GM23338 (cell line): ENCODE data around the gene SLC66A2. TPM values are rescaled to one million over a fixed set of nuclear protein-coding genes. Genes with fewer than 3 reads are reported as not detected.

Source experiments
- ATAC-seq: fragments of 200-7000 bp; cut with Tn5 transposase; 3 replicates; pipeline ENCODE4 v1.9.1; 2020
- DNase-seq: peaks from one replicate; pipeline ENCODE4 v3.0.0-alpha.2; 2015; ENCODE audit warnings: low spot score
- H2AFZ ChIP-seq: fragments of 200-600 bp; sonication (generic); 2 replicates; pipeline ENCODE4 v1.8.0; 2016; ENCODE audit warnings: antibody characterized with exemption, mild to moderate bottlenecking, moderate library complexity
- H3F3A ChIP-seq: fragments of 200-600 bp; sonication (generic); replicated peaks from 2 replicates; pipeline ENCODE4 v1.8.0; 2017; ENCODE audit warnings: antibody characterized with exemption, mixed run types, low read depth
- H3K27ac ChIP-seq: fragments of 200-600 bp; sonication (generic); 2 replicates; pipeline ENCODE4 v1.6.1; 2016; ENCODE audit warnings: low read depth
- H3K27me3 ChIP-seq: fragments of 200-600 bp; sonication (generic); 2 replicates; pipeline ENCODE4 v1.8.0; 2016; ENCODE audit warnings: mild to moderate bottlenecking, mixed run types, moderate library complexity; ENCODE audit not compliant: insufficient read depth
- H3K36me3 ChIP-seq: fragments of 200-600 bp; sonication (generic); 2 replicates; pipeline ENCODE4 v1.8.0; 2016; ENCODE audit warnings: mild to moderate bottlenecking; ENCODE audit not compliant: insufficient read depth
- H3K4me1 ChIP-seq: fragments of 200-600 bp; sonication (generic); 2 replicates; pipeline ENCODE4 v1.8.0; 2016; ENCODE audit warnings: mild to moderate bottlenecking, moderate library complexity; ENCODE audit not compliant: insufficient read depth
- H3K4me2 ChIP-seq: fragments of 200-600 bp; sonication (generic); 2 replicates; pipeline ENCODE4 v1.7.1; 2017; ENCODE audit warnings: mixed run types
- H3K4me3 ChIP-seq: fragments of 200-600 bp; sonication (generic); 2 replicates; pipeline ENCODE4 v1.6.1; 2016; ENCODE audit warnings: mixed run types
- H3K79me2 ChIP-seq: fragments of 200-600 bp; sonication (generic); replicated peaks from 2 replicates; pipeline ENCODE4 v1.8.0; 2017; ENCODE audit warnings: mild to moderate bottlenecking; ENCODE audit not compliant: insufficient read depth
- H3K9me2 ChIP-seq: fragments of 200-600 bp; sonication (generic); 2 replicates; pipeline ENCODE4 v1.8.0; 2017; ENCODE audit not compliant: insufficient read depth
- H4K20me1 ChIP-seq: fragments of 200-600 bp; sonication (generic); replicated peaks from 2 replicates; pipeline ENCODE4 v1.8.0; 2017; ENCODE audit warnings: mild to moderate bottlenecking; ENCODE audit not compliant: insufficient read depth
- H3K27ac Mint-ChIP-seq: 2 replicates; pipeline ENCODE4 v1.8.0; 2020; ENCODE audit warnings: inconsistent platforms, mild to moderate bottlenecking, moderate library complexity, mixed read lengths
- H3K27me3 Mint-ChIP-seq: 3 replicates; pipeline ENCODE4 v1.8.0; 2022; ENCODE audit warnings: low read depth, mild to moderate bottlenecking, moderate library complexity, mixed read lengths, inconsistent platforms; ENCODE audit not compliant: insufficient read depth, poor library complexity
- H3K36me3 Mint-ChIP-seq: 3 replicates; pipeline ENCODE4 v1.8.0; 2021; ENCODE audit warnings: low read depth, mild to moderate bottlenecking, inconsistent platforms, moderate library complexity, mixed read lengths
- H3K4me1 Mint-ChIP-seq: 3 replicates; pipeline ENCODE4 v1.8.0; 2020; ENCODE audit warnings: mild to moderate bottlenecking, inconsistent platforms, mixed read lengths
- H3K4me3 Mint-ChIP-seq: 3 replicates; pipeline ENCODE4 v1.8.0; 2021; ENCODE audit warnings: moderate library complexity, mild to moderate bottlenecking, inconsistent platforms, mixed read lengths
- H3K9me3 Mint-ChIP-seq: 3 replicates; pipeline ENCODE4 v1.8.0; 2020; ENCODE audit warnings: moderate library complexity, mild to moderate bottlenecking, inconsistent platforms, mixed read lengths
- EZH2phosphoT487 ChIP-seq: fragments of 200-600 bp; sonication (generic); IDR thresholded peaks from one replicate; pipeline ENCODE4 v1.8.1; 2018; ENCODE audit warnings: antibody characterized with exemption; ENCODE audit not compliant: unreplicated experiment
- JUNB ChIP-seq: IDR thresholded peaks from one replicate; pipeline ENCODE4 v1.6.1; 2016; ENCODE audit warnings: antibody characterized with exemption; ENCODE audit not compliant: unreplicated experiment
- NANOG ChIP-seq: IDR thresholded peaks from 2 replicates; pipeline ENCODE4 v1.6.1; 2016; ENCODE audit warnings: antibody characterized with exemption, borderline replicate concordance
- POLR2AphosphoS5 ChIP-seq: IDR thresholded peaks from 2 replicates; pipeline ENCODE4 v1.6.1; 2016; ENCODE audit warnings: antibody characterized with exemption, low read depth
- STAT1 ChIP-seq: IDR thresholded peaks from one replicate; pipeline ENCODE4 v1.6.1; 2016; ENCODE audit warnings: antibody characterized with exemption; ENCODE audit not compliant: unreplicated experiment
- ZNF114 ChIP-seq: fragments of 250-450 bp; sonication (Bioruptor Pico); IDR thresholded peaks from 2 replicates; pipeline ENCODE4 v1.5.0; 2020; ENCODE audit warnings: mild to moderate bottlenecking, moderate library complexity
- polyA plus RNA-seq: library from polyadenylated mRNA; unstranded; fragments of >200 nt; fragmentation: Nextera tagmentation; extraction: Ambion mirVana; gene quantifications from 2 replicates; pipeline ENCODE4 v1.2.1, GENCODE V29; 2016
- total RNA-seq: library from RNA; depleted of rRNA; stranded (reverse); fragments of >200 nt; shearing (Covaris generic); gene quantifications from 2 replicates; pipeline ENCODE4 v1.2.3, GENCODE V29; 2014
- TF ChIP-seq, protein P1 (sequence below), 2 experiments: fragments of 200-600 bp in 1 of 2; sonication (generic) in 1 of 2; conservative IDR thresholded peaks; 2 replicates each; pipeline versions ENCODE4 v1.5.1 to v1.6.1; 2016 to 2017; ENCODE audit warnings: antibody characterized with exemption in 2 of 2, low read depth in 2 of 2, mild to moderate bottlenecking in 2 of 2, moderate library complexity in 1 of 2

The SLC66A2 gene
- total and polyA plus RNA-seq, 2 experiments from 2014 or later = 4.0 to 18.1 TPM

DNA sequence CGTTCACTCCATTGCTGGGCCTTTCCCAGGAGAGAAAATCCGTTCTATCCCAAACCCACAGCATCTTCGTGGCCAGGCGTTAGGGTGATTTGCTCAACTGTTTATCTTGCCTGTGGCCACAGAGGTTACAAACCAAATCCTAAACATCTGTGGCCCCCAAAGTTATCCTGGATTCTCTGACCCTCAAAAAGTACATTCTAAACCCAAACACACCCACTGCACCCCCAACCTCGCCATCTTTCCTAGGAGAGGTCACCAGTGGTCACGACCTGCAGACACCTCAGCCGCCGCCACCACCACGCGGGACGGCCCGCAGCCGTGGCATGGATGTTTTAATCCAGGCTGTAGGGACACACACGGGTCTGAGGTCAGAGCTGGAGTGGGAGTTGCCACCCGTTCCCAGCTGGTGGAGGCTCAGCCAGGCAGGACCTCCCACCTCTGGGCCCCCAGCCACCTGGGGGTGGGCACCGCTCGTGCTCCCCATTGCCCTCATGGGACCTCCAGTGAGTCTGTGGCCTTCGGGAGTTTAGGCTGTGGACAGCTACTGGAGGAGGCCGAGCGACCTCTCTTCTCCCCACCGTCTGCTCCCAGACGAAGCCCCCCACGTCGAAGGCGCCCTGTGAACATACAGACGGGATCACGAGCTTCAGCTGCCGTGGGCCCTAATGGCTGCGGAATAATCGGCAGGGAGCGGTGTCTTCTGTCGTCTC lies 81.7 kb downstream of the SLC66A2 start:
- Mint-ChIP-seq H3K27ac (no peak overlapping the region), H3K36me3 (no peaks in the 10 kb centered on the region), H3K9me3 (no peaks in the 10 kb centered on the region), H3K4me1 (peaks cover 2% of the 10 kb centered on the region), H3K27me3 (peaks cover 10% of the 10 kb centered on the region), H3K4me3 (no peak overlapping the region)
- Histone ChIP-seq H2AFZ (no peak overlapping the region), H4K20me1 (no peaks in the 10 kb centered on the region), H3K4me1 (no peaks in the 10 kb centered on the region), H3K27me3 (no peaks in the 10 kb centered on the region), H3K4me2 (no peak overlapping the region), H3K4me3 (no peak overlapping the region), H3K9me2 (no peaks in the 10 kb centered on the region), H3K79me2 (no peaks in the 10 kb centered on the region), H3K36me3 (no peaks in the 10 kb centered on the region), H3F3A (no peaks in the 10 kb centered on the region), H3K27ac (no peak overlapping the region)
- DNase-seq (no peak), ATAC-seq (no peak)
- no peak for TF ChIP-seq STAT1
- TF ChIP-seq, protein P1, sequence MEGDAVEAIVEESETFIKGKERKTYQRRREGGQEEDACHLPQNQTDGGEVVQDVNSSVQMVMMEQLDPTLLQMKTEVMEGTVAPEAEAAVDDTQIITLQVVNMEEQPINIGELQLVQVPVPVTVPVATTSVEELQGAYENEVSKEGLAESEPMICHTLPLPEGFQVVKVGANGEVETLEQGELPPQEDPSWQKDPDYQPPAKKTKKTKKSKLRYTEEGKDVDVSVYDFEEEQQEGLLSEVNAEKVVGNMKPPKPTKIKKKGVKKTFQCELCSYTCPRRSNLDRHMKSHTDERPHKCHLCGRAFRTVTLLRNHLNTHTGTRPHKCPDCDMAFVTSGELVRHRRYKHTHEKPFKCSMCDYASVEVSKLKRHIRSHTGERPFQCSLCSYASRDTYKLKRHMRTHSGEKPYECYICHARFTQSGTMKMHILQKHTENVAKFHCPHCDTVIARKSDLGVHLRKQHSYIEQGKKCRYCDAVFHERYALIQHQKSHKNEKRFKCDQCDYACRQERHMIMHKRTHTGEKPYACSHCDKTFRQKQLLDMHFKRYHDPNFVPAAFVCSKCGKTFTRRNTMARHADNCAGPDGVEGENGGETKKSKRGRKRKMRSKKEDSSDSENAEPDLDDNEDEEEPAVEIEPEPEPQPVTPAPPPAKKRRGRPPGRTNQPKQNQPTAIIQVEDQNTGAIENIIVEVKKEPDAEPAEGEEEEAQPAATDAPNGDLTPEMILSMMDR (conservative IDR thresholded peaks at IDR 0.05; ENCODE audit: low read depth in 2 of 2) = no peak
- no peak for TF ChIP-seq EZH2phosphoT487
- TF ChIP-seq POLR2AphosphoS5 = no peak
- TF ChIP-seq JUNB = no peak

DNA sequence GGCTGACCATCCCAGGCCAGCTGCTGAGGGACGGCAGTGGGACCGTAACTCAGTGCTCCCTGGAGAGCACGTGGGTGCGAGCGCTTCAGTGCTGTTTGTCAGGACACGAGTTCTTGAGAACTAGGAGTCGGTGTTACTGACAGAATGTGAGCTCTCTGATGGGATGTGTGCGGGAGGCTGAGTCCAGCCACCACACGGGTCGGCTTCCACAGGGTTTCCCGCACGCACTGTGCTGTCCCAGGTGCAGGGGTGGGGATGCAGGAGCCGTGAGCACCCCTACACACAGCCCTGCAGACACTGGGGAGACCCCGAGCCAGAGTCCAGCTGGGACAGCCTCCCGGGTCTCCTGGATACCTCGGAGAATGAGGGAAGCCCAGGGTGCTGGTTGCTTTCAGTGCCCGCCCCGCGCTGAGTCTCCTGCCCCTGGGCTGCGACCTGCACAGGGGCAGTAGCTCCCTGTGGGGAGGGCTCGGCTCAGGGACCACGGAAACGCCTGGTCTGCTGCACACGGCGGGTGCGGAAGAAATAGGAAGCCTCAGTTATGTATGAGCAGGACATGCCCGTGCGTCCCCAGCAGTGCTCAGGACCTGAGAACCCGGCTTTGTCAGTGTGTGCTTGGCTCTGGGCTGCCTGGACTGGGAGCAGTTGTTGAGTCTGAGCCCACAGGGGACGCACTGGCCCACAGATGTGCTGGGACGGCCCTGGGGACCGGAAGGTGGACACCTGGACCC lies 82.5 kb downstream of the SLC66A2 start:
- peaks cover 2% of the 10 kb centered on the region for H3K4me1 Mint-ChIP-seq
- Histone ChIP-seq H3K4me2 (no peak overlapping the region), H3K27me3 (no peaks in the 10 kb centered on the region), H3K9me2 (no peaks in the 10 kb centered on the region), H3K36me3 (no peaks in the 10 kb centered on the region), H3F3A (no peaks in the 10 kb centered on the region), H2AFZ (no peak overlapping the region), H3K4me1 (no peaks in the 10 kb centered on the region), H3K27ac (no peak overlapping the region), H4K20me1 (no peaks in the 10 kb centered on the region), H3K79me2 (no peaks in the 10 kb centered on the region), H3K4me3 (no peak overlapping the region)
- H3K4me3 Mint-ChIP-seq = no peak overlapping the region
- H3K27ac Mint-ChIP-seq = no peak overlapping the region
- ATAC-seq (no peak), DNase-seq (no peak)
- H3K36me3 Mint-ChIP-seq = no peaks in the 10 kb centered on the region
- no peaks in the 10 kb centered on the region for H3K9me3 Mint-ChIP-seq
- TF ChIP-seq NANOG (no peak), ZNF114 (CRISPR knock-in tag) (no peak)
- TF ChIP-seq, protein P1 (conservative IDR thresholded peaks at IDR 0.05; ENCODE audit: low read depth in 2 of 2) = no peak
- peaks cover 10% of the 10 kb centered on the region for H3K27me3 Mint-ChIP-seq
